HFF-Myc (cell line): ENCODE results near the gene GUCY1A1.

ENCODE experiments used
- DNase-seq: peaks from one replicate; pipeline ENCODE4 v3.0.0-alpha.2; 2011; ENCODE audit warnings: low read depth; ENCODE audit errors: extremely low read depth
- H3K4me3 ChIP-seq: replicated peaks from 2 replicates; pipeline ENCODE4 v1.5.1; 2011; ENCODE audit warnings: low read depth, mild to moderate bottlenecking, control low read depth, low read length
- CTCF ChIP-seq: IDR thresholded peaks from 2 replicates; pipeline ENCODE4 v1.5.1; 2012; ENCODE audit warnings: mild to moderate bottlenecking, low read depth, low read length, control low read depth; ENCODE audit errors: missing control alignments

GUCY1A1 gene

GRCh38 chr4:155658681-155659064 lies 8.0 kb upstream of the GUCY1A1 start:
- no peak for TF ChIP-seq CTCF
- no peak overlapping the region for H3K4me3 ChIP-seq
- no peak for DNase-seq

- no peak for DNase-seq
- no peak for TF ChIP-seq CTCF
- no peak overlapping the region for H3K4me3 ChIP-seq
Observed at GRCh38 chr4:155659176-155659575, 7.5 kb upstream of the GUCY1A1 start.

DNA sequence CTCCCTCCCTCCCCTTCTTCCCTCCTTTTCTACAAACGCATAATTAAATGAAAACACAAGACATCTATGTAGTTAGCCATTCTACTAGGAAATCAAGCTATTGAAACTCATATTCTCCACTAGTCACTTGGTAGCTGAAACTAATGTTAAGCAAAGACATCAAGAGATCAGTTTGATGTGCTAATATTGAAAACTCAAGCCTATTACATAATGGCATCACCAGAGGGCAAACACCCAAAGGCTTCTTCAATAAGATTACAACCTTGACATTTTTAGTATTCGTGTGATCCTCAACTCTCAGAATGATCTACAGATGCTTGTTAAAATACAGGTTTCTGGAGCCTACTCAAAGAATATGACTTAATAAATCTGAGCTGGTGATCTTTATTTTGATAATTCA lies 6.2 kb upstream of the GUCY1A1 start:
- no peak overlapping the region for H3K4me3 ChIP-seq
- no peak for TF ChIP-seq CTCF
- DNase-seq = no peak

- DNase-seq = no peak
- no peak for TF ChIP-seq CTCF
Observed at GRCh38 chr4:155665054-155665453, 1.6 kb upstream of the GUCY1A1 start.

GRCh38 chr4:155667222-155667567 lies 547 bp downstream of the GUCY1A1 start:
- no peak for TF ChIP-seq CTCF
- no peak for DNase-seq
- peak overlapping the region; percentile 50 for H3K4me3 ChIP-seq

More at GRCh38 chr4:155665054-155665453, 1.6 kb upstream of the GUCY1A1 start:
- no peak overlapping the region for H3K4me3 ChIP-seq

- H3K4me3 ChIP-seq = peak overlapping the region; percentile 50
- DNase-seq = no peak
- no peak for TF ChIP-seq CTCF
Observed at GRCh38 chr4:155667568-155668511, 1.2 kb downstream of the GUCY1A1 start.
